GM13976 (cell line): ENCODE results near the gene CSRP1.

Experiments used
- DNase-seq: peaks from one replicate; pipeline ENCODE4 v3.0.0; 2012; ENCODE audit warnings: low spot score
- CTCF ChIP-seq: IDR thresholded peaks from 2 replicates; pipeline ENCODE4 v1.5.1; 2012; ENCODE audit warnings: borderline replicate concordance, mild to moderate bottlenecking; ENCODE audit not compliant: insufficient read depth; ENCODE audit errors: extremely low read depth, missing control alignments, control extremely low read depth
- in situ Hi-C: fragments of 300-500 bp; cut with MboI; formaldehyde crosslinking; loops from one replicate; pipeline ENCODE4 v1.12.0; 2022; ENCODE audit warnings: low sequenced_read_pairs, mixed read lengths, inconsistent platforms; ENCODE audit not compliant: unreplicated experiment

CSRP1 gene

GRCh38 chr1:201445310-201445709 is 61.6 kb downstream of the CSRP1 start:
- in situ Hi-C loops: loop anchor here (10.0 kb wide), 1 partner anchor 69 kb away; no protein-coding TSS in a partner anchor

GRCh38 chr1:201444792-201445191 is 62.1 kb downstream of the CSRP1 start:
- in situ Hi-C loops: loop anchor here (10.0 kb wide), 1 partner anchor 70 kb away; no protein-coding TSS in a partner anchor
- TF ChIP-seq CTCF: no peak
- DNase-seq: no peak

More at GRCh38 chr1:201445310-201445709, 61.6 kb downstream of the CSRP1 start:
- no peak for DNase-seq
- no peak for TF ChIP-seq CTCF

- DNase-seq: no peak
- no peak for TF ChIP-seq CTCF
- in situ Hi-C loops: loop anchor here (10.0 kb wide), 1 partner anchor 71 kb away; no protein-coding TSS in a partner anchor
Measured at GRCh38 chr1:201443747-201444146, 63.2 kb downstream of the CSRP1 start.

- TF ChIP-seq CTCF: no peak
- in situ Hi-C loops: no loop called here
- DNase-seq: no peak
Measured at GRCh38 chr1:201436969-201437368, 70.0 kb downstream of the CSRP1 start.

- no peak for TF ChIP-seq CTCF
- no peak for DNase-seq
- in situ Hi-C loops: no loop called here
Measured at GRCh38 chr1:201436393-201436792, 70.5 kb downstream of the CSRP1 start.

- in situ Hi-C loops: no loop called here
- no peak for TF ChIP-seq CTCF
- DNase-seq: no peak
Measured at GRCh38 chr1:201434266-201434665, 72.7 kb downstream of the CSRP1 start.

- in situ Hi-C loops: no loop called here
- TF ChIP-seq CTCF: no peak
- DNase-seq: no peak
Measured at GRCh38 chr1:201433609-201434008, 73.3 kb downstream of the CSRP1 start.
